Upper lobe of left lung (tissue), 4 donors: Measurements from ENCODE around the gene DMD.

Experiments
- POLR2A ChIP-seq, 4 donors: fragments of 450-650 bp; IDR thresholded peaks; one replicate each; pipeline ENCODE4 v1.5.1; 2016 to 2017; ENCODE audit warnings: antibody characterized with exemption in 4 of 4, mild to moderate bottlenecking in 2 of 4
- POLR2AphosphoS5 ChIP-seq, 2 donors: sonication (generic); formaldehyde crosslinking; IDR thresholded peaks; one replicate each; pipeline ENCODE4 v1.5.1; 2017; ENCODE audit warnings: antibody characterized with exemption in 2 of 2
- TF ChIP-seq, protein P1 (sequence below), 6 experiments: fragments of 450-650 bp in 4 of 6; fragments of 200-600 bp in 2 of 6; sonication (generic) in 2 of 6; IDR thresholded peaks; one replicate each; pipeline ENCODE4 v1.5.1; 2016 to 2019; ENCODE audit warnings: antibody characterized with exemption in 6 of 6

GRCh38 chrX:33128048-33128805 lies 83.1 kb downstream of the DMD start:
- TF ChIP-seq, protein P1, sequence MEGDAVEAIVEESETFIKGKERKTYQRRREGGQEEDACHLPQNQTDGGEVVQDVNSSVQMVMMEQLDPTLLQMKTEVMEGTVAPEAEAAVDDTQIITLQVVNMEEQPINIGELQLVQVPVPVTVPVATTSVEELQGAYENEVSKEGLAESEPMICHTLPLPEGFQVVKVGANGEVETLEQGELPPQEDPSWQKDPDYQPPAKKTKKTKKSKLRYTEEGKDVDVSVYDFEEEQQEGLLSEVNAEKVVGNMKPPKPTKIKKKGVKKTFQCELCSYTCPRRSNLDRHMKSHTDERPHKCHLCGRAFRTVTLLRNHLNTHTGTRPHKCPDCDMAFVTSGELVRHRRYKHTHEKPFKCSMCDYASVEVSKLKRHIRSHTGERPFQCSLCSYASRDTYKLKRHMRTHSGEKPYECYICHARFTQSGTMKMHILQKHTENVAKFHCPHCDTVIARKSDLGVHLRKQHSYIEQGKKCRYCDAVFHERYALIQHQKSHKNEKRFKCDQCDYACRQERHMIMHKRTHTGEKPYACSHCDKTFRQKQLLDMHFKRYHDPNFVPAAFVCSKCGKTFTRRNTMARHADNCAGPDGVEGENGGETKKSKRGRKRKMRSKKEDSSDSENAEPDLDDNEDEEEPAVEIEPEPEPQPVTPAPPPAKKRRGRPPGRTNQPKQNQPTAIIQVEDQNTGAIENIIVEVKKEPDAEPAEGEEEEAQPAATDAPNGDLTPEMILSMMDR (IDR thresholded peaks at IDR 0.05) = no peak
- TF ChIP-seq POLR2AphosphoS5 (IDR thresholded peaks at IDR 0.05) = no peak
- TF ChIP-seq POLR2A (IDR thresholded peaks at IDR 0.05) = no peak
